ENCODE results near the gene LYSMD2. TPM values are rescaled to one million over a fixed set of nuclear protein-coding genes. Genes with fewer than 3 reads are reported as not detected.

LYSMD2 gene, protein sequence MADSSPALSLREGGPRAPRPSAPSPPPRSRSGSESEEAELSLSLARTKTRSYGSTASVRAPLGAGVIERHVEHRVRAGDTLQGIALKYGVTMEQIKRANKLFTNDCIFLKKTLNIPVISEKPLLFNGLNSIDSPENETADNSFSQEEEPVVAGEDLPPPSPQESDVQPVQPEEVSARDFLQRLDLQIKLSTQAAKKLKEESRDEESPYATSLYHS
- total RNA-seq (2014; rRNA removed; shearing (Covaris generic)) (5.4 and 7.2 TPM in 2 replicates), polyA plus RNA-seq (2016; fragmentation: Nextera tagmentation; extraction: Ambion mirVana) (5.1 and 5.9 TPM in 2 replicates)
- long read RNA-seq, transcript LYSMD2-201 (3 exons, 1,759 nt): major isoform, 7 of 9 reads
- long read RNA-seq, partial matches to known transcripts: 0 of 9 reads
- long read RNA-seq, other reads (novel, unspliced or antisense): 1 of 9 reads

DNA sequence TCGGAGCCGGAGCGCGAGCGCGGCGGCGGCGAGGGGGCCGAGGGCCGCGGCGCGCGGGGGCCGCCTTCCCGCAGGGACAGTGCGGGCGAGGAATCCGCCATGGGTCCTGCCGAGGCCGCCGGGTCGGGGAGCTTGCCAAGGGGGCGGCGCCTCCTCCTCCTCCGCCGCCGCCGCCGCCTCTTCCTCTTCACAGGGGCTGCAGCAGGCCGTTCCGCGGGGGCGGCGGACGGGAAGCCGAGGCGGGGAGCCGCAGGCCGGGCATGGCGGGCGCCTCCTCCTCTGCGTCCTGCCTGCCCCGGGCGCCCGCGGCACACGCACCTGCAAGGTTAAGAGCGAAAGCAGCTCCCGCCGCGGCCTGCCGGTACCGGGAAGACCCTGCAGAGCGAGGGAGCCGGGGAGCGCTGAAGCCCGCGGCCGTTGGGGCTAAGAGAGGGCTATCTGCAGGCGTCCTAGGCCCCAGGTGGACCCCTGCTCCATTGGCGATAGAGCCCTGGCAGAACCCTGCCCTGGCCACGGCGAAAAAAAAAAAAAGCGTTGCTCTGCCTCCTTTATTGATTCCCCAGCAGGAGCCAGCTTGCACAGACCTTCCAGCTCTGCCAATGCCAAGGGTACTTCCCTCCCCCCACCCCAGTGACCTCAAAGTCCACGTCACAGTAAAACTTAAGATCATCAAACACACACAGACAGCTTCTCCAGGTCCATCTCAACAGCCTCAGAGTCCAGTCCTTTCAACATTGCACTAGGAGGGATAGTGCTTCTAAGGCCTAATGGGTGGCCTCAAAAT is at the start of gene LYSMD2:
TSS of gene LYSMD2 (minus strand) at position 134 of the 784 bp plus-strand sequence. CDS start at position 101, 33 bp downstream.
- peak within 1 kb of the TSS; percentile 90 for H2AFZ ChIP-seq
- peaks cover 42% of the 10 kb centered on the region for H3K27me3 ChIP-seq (ENCODE audit: insufficient read depth)
- no peaks in the 10 kb centered on the region; the same call in 2 of the 3 replicates for H3K9me3 Mint-ChIP-seq
- no peaks in the 10 kb centered on the region for H3K79me2 ChIP-seq (replicated peaks; ENCODE audit: insufficient read depth)
- peaks cover 22% of the 10 kb centered on the region for H3K27me3 Mint-ChIP-seq (ENCODE audit: insufficient read depth, low read depth, poor library complexity)
- H4K20me1 ChIP-seq (replicated peaks; ENCODE audit: insufficient read depth): no peaks in the 10 kb centered on the region
- no peaks in the 10 kb centered on the region; the same call in 2 of the 3 replicates for H3K36me3 Mint-ChIP-seq (ENCODE audit: low read depth)
- H3K4me2 ChIP-seq: peak within 1 kb of the TSS; percentile 88
- no peaks in the 10 kb centered on the region for H3F3A ChIP-seq (replicated peaks; ENCODE audit: low read depth)
- no peak within 1 kb of the TSS for H3K27ac ChIP-seq (ENCODE audit: low read depth)
- no peak within 1 kb of the TSS for H3K27ac Mint-ChIP-seq
- H3K36me3 ChIP-seq (ENCODE audit: insufficient read depth): no peaks in the 10 kb centered on the region
- DNase-seq (ENCODE audit: low spot score): peak; percentile 69
- ATAC-seq: peak; percentile 70
- no peaks in the 10 kb centered on the region for H3K9me2 ChIP-seq (ENCODE audit: insufficient read depth)
- peaks cover 12% of the 10 kb centered on the region for H3K4me1 Mint-ChIP-seq
- H3K4me3 Mint-ChIP-seq: peak within 1 kb of the TSS; percentile 75
- H3K4me1 ChIP-seq (ENCODE audit: insufficient read depth): peaks cover 8% of the 10 kb centered on the region
- peak within 1 kb of the TSS; percentile 65 for H3K4me3 ChIP-seq
- TF ChIP-seq JUNB (IDR thresholded peaks at IDR 0.05; ENCODE audit: unreplicated experiment) (no peak), NANOG (IDR thresholded peaks at IDR 0.05; ENCODE audit: borderline replicate concordance) (no peak), CREB1 (CRISPR knock-in tag; IDR thresholded peaks at IDR 0.05; ENCODE audit: low read depth) (no peak), ZNF331 (CRISPR knock-in tag; IDR thresholded peaks at IDR 0.05; ENCODE audit: low read depth) (no peak), EZH2 (IDR thresholded peaks at IDR 0.05; ENCODE audit: low read depth, unreplicated experiment) (no peak), POLR2AphosphoS5 (IDR thresholded peaks at IDR 0.05; ENCODE audit: low read depth) (no peak; the same call in 1 of the 2 replicates), EZH2phosphoT487 (IDR thresholded peaks at IDR 0.05; ENCODE audit: unreplicated experiment) (no peak), STAT1 (IDR thresholded peaks at IDR 0.05; ENCODE audit: unreplicated experiment) (no peak)
- TF ChIP-seq, protein P1, sequence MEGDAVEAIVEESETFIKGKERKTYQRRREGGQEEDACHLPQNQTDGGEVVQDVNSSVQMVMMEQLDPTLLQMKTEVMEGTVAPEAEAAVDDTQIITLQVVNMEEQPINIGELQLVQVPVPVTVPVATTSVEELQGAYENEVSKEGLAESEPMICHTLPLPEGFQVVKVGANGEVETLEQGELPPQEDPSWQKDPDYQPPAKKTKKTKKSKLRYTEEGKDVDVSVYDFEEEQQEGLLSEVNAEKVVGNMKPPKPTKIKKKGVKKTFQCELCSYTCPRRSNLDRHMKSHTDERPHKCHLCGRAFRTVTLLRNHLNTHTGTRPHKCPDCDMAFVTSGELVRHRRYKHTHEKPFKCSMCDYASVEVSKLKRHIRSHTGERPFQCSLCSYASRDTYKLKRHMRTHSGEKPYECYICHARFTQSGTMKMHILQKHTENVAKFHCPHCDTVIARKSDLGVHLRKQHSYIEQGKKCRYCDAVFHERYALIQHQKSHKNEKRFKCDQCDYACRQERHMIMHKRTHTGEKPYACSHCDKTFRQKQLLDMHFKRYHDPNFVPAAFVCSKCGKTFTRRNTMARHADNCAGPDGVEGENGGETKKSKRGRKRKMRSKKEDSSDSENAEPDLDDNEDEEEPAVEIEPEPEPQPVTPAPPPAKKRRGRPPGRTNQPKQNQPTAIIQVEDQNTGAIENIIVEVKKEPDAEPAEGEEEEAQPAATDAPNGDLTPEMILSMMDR (conservative IDR thresholded peaks at IDR 0.05; ENCODE audit: low read depth in 2 of 2): no peak
- TF ChIP-seq, protein P2, sequence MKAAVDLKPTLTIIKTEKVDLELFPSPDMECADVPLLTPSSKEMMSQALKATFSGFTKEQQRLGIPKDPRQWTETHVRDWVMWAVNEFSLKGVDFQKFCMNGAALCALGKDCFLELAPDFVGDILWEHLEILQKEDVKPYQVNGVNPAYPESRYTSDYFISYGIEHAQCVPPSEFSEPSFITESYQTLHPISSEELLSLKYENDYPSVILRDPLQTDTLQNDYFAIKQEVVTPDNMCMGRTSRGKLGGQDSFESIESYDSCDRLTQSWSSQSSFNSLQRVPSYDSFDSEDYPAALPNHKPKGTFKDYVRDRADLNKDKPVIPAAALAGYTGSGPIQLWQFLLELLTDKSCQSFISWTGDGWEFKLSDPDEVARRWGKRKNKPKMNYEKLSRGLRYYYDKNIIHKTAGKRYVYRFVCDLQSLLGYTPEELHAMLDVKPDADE (IDR thresholded peaks at IDR 0.05): no peak
- TF ChIP-seq, protein P3, sequence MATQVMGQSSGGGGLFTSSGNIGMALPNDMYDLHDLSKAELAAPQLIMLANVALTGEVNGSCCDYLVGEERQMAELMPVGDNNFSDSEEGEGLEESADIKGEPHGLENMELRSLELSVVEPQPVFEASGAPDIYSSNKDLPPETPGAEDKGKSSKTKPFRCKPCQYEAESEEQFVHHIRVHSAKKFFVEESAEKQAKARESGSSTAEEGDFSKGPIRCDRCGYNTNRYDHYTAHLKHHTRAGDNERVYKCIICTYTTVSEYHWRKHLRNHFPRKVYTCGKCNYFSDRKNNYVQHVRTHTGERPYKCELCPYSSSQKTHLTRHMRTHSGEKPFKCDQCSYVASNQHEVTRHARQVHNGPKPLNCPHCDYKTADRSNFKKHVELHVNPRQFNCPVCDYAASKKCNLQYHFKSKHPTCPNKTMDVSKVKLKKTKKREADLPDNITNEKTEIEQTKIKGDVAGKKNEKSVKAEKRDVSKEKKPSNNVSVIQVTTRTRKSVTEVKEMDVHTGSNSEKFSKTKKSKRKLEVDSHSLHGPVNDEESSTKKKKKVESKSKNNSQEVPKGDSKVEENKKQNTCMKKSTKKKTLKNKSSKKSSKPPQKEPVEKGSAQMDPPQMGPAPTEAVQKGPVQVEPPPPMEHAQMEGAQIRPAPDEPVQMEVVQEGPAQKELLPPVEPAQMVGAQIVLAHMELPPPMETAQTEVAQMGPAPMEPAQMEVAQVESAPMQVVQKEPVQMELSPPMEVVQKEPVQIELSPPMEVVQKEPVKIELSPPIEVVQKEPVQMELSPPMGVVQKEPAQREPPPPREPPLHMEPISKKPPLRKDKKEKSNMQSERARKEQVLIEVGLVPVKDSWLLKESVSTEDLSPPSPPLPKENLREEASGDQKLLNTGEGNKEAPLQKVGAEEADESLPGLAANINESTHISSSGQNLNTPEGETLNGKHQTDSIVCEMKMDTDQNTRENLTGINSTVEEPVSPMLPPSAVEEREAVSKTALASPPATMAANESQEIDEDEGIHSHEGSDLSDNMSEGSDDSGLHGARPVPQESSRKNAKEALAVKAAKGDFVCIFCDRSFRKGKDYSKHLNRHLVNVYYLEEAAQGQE (IDR thresholded peaks at IDR 0.05; ENCODE audit: unreplicated experiment): no peak
- TF ChIP-seq, protein P4, sequence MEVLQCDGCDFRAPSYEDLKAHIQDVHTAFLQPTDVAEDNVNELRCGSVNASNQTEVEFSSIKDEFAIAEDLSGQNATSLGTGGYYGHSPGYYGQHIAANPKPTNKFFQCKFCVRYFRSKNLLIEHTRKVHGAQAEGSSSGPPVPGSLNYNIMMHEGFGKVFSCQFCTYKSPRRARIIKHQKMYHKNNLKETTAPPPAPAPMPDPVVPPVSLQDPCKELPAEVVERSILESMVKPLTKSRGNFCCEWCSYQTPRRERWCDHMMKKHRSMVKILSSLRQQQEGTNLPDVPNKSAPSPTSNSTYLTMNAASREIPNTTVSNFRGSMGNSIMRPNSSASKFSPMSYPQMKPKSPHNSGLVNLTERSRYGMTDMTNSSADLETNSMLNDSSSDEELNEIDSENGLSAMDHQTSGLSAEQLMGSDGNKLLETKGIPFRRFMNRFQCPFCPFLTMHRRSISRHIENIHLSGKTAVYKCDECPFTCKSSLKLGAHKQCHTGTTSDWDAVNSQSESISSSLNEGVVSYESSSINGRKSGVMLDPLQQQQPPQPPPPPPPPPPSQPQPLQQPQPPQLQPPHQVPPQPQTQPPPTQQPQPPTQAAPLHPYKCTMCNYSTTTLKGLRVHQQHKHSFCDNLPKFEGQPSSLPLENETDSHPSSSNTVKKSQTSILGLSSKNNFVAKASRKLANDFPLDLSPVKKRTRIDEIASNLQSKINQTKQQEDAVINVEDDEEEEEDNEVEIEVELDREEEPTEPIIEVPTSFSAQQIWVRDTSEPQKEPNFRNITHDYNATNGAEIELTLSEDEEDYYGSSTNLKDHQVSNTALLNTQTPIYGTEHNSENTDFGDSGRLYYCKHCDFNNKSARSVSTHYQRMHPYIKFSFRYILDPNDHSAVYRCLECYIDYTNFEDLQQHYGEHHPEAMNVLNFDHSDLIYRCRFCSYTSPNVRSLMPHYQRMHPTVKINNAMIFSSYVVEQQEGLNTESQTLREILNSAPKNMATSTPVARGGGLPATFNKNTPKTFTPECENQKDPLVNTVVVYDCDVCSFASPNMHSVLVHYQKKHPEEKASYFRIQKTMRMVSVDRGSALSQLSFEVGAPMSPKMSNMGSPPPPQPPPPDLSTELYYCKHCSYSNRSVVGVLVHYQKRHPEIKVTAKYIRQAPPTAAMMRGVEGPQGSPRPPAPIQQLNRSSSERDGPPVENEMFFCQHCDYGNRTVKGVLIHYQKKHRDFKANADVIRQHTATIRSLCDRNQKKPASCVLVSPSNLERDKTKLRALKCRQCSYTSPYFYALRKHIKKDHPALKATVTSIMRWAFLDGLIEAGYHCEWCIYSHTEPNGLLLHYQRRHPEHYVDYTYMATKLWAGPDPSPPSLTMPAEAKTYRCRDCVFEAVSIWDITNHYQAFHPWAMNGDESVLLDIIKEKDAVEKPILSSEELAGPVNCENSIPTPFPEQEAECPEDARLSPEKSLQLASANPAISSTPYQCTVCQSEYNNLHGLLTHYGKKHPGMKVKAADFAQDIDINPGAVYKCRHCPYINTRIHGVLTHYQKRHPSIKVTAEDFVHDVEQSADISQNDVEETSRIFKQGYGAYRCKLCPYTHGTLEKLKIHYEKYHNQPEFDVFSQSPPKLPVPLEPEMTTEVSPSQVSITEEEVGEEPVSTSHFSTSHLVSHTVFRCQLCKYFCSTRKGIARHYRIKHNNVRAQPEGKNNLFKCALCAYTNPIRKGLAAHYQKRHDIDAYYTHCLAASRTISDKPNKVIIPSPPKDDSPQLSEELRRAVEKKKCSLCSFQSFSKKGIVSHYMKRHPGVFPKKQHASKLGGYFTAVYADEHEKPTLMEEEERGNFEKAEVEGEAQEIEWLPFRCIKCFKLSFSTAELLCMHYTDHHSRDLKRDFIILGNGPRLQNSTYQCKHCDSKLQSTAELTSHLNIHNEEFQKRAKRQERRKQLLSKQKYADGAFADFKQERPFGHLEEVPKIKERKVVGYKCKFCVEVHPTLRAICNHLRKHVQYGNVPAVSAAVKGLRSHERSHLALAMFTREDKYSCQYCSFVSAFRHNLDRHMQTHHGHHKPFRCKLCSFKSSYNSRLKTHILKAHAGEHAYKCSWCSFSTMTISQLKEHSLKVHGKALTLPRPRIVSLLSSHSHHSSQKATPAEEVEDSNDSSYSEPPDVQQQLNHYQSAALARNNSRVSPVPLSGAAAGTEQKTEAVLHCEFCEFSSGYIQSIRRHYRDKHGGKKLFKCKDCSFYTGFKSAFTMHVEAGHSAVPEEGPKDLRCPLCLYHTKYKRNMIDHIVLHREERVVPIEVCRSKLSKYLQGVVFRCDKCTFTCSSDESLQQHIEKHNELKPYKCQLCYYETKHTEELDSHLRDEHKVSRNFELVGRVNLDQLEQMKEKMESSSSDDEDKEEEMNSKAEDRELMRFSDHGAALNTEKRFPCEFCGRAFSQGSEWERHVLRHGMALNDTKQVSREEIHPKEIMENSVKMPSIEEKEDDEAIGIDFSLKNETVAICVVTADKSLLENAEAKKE (CRISPR knock-in tag; IDR thresholded peaks at IDR 0.05): no peak
